Measurements from ENCODE around the gene PUSL1.

- TF ChIP-seq CTCF (conservative IDR thresholded peaks at IDR 0.05; ENCODE audit: low read length) (no peak), EZH2phosphoT487 (IDR thresholded peaks at IDR 0.05; ENCODE audit: borderline replicate concordance, low read depth, low read length) (no peak)
Observed at GRCh38 chr1:1356166-1356795, 47.9 kb downstream of the PUSL1 start.
